Kidney (tissue), 14 donors: ENCODE measurements around the gene EPHA6. TPM values are rescaled to one million over a fixed set of nuclear protein-coding genes. Genes with fewer than 3 reads are reported as not detected.

Experiments used
- DNase-seq, 5 donors: peaks; one replicate each; pipeline ENCODE4 v3.0.0-alpha.2; 2013 to 2020
- FAIRE-seq: peaks from 2 replicates; lab custom pipeline; 2012; peaks lifted over from hg19 to GRCh38; lab: Jason Lieb, UNC
- H3K27ac ChIP-seq, 2 donors: one replicate each; pipeline ENCODE4 v1.7.0; 2013; ENCODE audit warnings: low read depth in 2 of 2, low read length in 2 of 2, inconsistent platforms in 1 of 2
- H3K27me3 ChIP-seq: one replicate; pipeline ENCODE4 v1.7.1; 2013; ENCODE audit warnings: low read length, inconsistent platforms; ENCODE audit not compliant: control insufficient read depth, insufficient read depth
- H3K36me3 ChIP-seq, 3 donors: one replicate each; pipeline versions ENCODE4 v1.7.0 to v1.7.1; 2013; ENCODE audit warnings: low read length in 3 of 3, control low read depth in 1 of 3, inconsistent platforms in 1 of 3; ENCODE audit not compliant: insufficient read depth in 3 of 3, control insufficient read depth in 2 of 3
- H3K4me1 ChIP-seq, 3 donors: one replicate each; pipeline versions ENCODE4 v1.7.0 to v1.7.1; 2013; ENCODE audit warnings: low read length in 3 of 3, inconsistent platforms in 1 of 3, low read depth in 1 of 3; ENCODE audit not compliant: control insufficient read depth in 2 of 3, insufficient read depth in 2 of 3
- H3K4me3 ChIP-seq, 3 donors: one replicate each; pipeline versions ENCODE4 v1.7.0 to v1.8.1; 2013; ENCODE audit warnings: low read length in 3 of 3, control low read depth in 1 of 3, inconsistent platforms in 1 of 3
- H3K9ac ChIP-seq, 3 donors: one replicate each; pipeline versions ENCODE4 v1.7.0 to v1.7.1; 2013; ENCODE audit warnings: low read length in 3 of 3, control low read depth in 1 of 3, inconsistent platforms in 1 of 3
- H3K9me3 ChIP-seq, 3 donors: one replicate each; pipeline versions ENCODE4 v1.7.0 to v1.7.1; 2013; ENCODE audit warnings: low read length in 3 of 3, control low read depth in 1 of 3, inconsistent platforms in 1 of 3; ENCODE audit not compliant: control insufficient read depth in 2 of 3, insufficient read depth in 1 of 3
- CTCF ChIP-seq: IDR thresholded peaks from 3 replicates; pipeline ENCODE4 v1.5.1; 2012; ENCODE audit warnings: mild to moderate bottlenecking, moderate library complexity, borderline replicate concordance; ENCODE audit not compliant: insufficient read depth; ENCODE audit errors: extremely low read depth
- intact Hi-C: fragments of 100-400 bp; cut with DNase I; formaldehyde crosslinking; loops from one replicate; pipeline ENCODE4 v1.11.1; 2022
- polyA plus RNA-seq: library from polyadenylated mRNA; stranded (reverse); fragments of 350-450 nt; fragmentation: Illumina TruSeq; extraction: RNeasy Lipid Tissue Mini Kit (QIAGEN cat#74804); gene quantifications from one replicate; pipeline ENCODE4 v1.2.3, GENCODE V29; 2014; ENCODE audit warnings: low read depth, low replicate concordance; ENCODE audit not compliant: insufficient read depth
- total RNA-seq: library from RNA; stranded (reverse); fragmentation: NEBNext Ultra II Directional; extraction: Animal tissue kit (Norgen Biotek cat#: 25700); gene quantifications from one replicate; pipeline ENCODE4 v1.2.1, GENCODE V29; 2021
- donor health status: control.
- donor health status: control.
- donor health status: control.
- donor health status: control.
- donor health status: control.
- donor health status: DM: yes; HTN: yes; CAD: no.
- donor health status: Normal renal cell carcinoma (clear cell type).

The EPHA6 gene
- total and polyA plus RNA-seq, 2 donors from 2014 or later: 0.66 TPM; not detected in 1

- no peaks in the 10 kb centered on the region for H3K9me3 ChIP-seq
- no peaks in the 10 kb centered on the region for H3K27me3 ChIP-seq
- H3K36me3 ChIP-seq: no peaks in the 10 kb centered on the region
- peaks cover 0 to 2% (median 0%) of the 10 kb centered on the region in 3 donors for H3K4me1 ChIP-seq
- DNase-seq: peak in 3 of 5 donors; percentile 9 to 54 (median 10)
- H3K9ac ChIP-seq: peak overlapping the region; percentile 72 to 95 (median 81)
- TF ChIP-seq CTCF: no peak
- peak overlapping the region; percentile 38 to 59 for H3K27ac ChIP-seq
- peak overlapping the region; percentile 96 to 99 (median 98) for H3K4me3 ChIP-seq
- intact Hi-C loops: no loop called here
- no peak for FAIRE-seq
These were observed 949.4 kb downstream of the EPHA6 start for GRCh38 chr3:97763586-97764406.

- FAIRE-seq: no peak
- intact Hi-C loops: no loop called here
- no peak for TF ChIP-seq CTCF
- H3K36me3 ChIP-seq: no peaks in the 10 kb centered on the region
- H3K9me3 ChIP-seq: no peaks in the 10 kb centered on the region
- DNase-seq: peak; percentile 90 to 94 (median 94)
- peak within 1 kb of the TSS; percentile 59 to 78 for H3K27ac ChIP-seq
- H3K4me1 ChIP-seq: peaks cover 0 to 2% (median 0%) of the 10 kb centered on the region in 3 donors
- no peaks in the 10 kb centered on the region for H3K27me3 ChIP-seq
- H3K4me3 ChIP-seq: peak within 1 kb of the TSS; percentile 96 to 99 (median 98)
- peak within 1 kb of the TSS; percentile 72 to 95 (median 81) for H3K9ac ChIP-seq
These were observed 950.2 kb downstream of the EPHA6 start, which contains the start of gene ARL6 for GRCh38 chr3:97764407-97765238. ARL6 (plus strand) TSS chr3:97764758; CDS start chr3:97768108, 3,350 bp downstream.

GRCh38 chr3:97765336-97765735 is 950.9 kb downstream of the EPHA6 start:
- H3K36me3 ChIP-seq: no peaks in the 10 kb centered on the region
- no peak for TF ChIP-seq CTCF
- peak overlapping the region; percentile 27 to 95 (median 72) for H3K9ac ChIP-seq
- intact Hi-C loops: no loop called here
- FAIRE-seq (no peak), DNase-seq (peak in 1 of 5 donors; percentile 5)
- no peaks in the 10 kb centered on the region for H3K9me3 ChIP-seq
- no peaks in the 10 kb centered on the region for H3K27me3 ChIP-seq
- H3K4me3 ChIP-seq: peak overlapping the region; percentile 96 to 99 (median 98)
- no peak overlapping the region for H3K27ac ChIP-seq
- H3K4me1 ChIP-seq: peaks cover 0 to 2% (median 0%) of the 10 kb centered on the region in 3 donors
